SK-N-SH (cell line): ENCODE data around the gene TNFSF15. TPM values are rescaled to one million over a fixed set of nuclear protein-coding genes. Genes with fewer than 3 reads are reported as not detected.

ENCODE experiments used
- CTCF ChIA-PET: fragments of 300-600, 350-600 bp; formaldehyde crosslinking; extraction: SDS; loops from one replicate; lab custom pipeline; 2021; lab: Yijun Ruan, JAX
- POLR2A ChIA-PET: fragments of 350-600 bp; sonication (Branson Sonifier 250); formaldehyde crosslinking; extraction: SDS; loops from one replicate; lab custom pipeline; 2020; ENCODE audit warnings: antibody characterized with exemption, inconsistent platforms; lab: Yijun Ruan, JAX
- DNase-seq: peaks from one replicate; pipeline ENCODE4 v3.0.0; 2012
- H2AFZ ChIP-seq: fragments of 200-600 bp; sonication (generic); 2 replicates; pipeline ENCODE4 v1.8.1; 2016; ENCODE audit warnings: antibody characterized with exemption, mild to moderate bottlenecking, low read depth
- H3F3A ChIP-seq: fragments of 200-600 bp; sonication (generic); replicated peaks from 2 replicates; pipeline ENCODE3; 2016; ENCODE audit warnings: antibody characterized with exemption, mild to moderate bottlenecking; ENCODE audit not compliant: insufficient read depth
- H3K27ac ChIP-seq, 2 experiments: fragments of 200-500 bp in 1 of 2; fragments of 200-600 bp in 1 of 2; sonication (Bioruptor generic) in 1 of 2; sonication (generic), shearing (Covaris generic) in 1 of 2; 2 replicates each; pipeline versions ENCODE4 v1.5.1 to v1.6.1; 2014 to 2016; ENCODE audit warnings: low read depth in 2 of 2, inconsistent platforms in 1 of 2, low read length in 1 of 2, mild to moderate bottlenecking in 1 of 2, mixed read lengths in 1 of 2
- H3K27me3 ChIP-seq: fragments of 200-600 bp; sonication (generic), shearing (Covaris generic); 2 replicates; pipeline ENCODE4 v1.6.1; 2016; ENCODE audit warnings: mixed run types; ENCODE audit not compliant: insufficient read depth
- H3K36me3 ChIP-seq, 2 experiments: fragments of 200-500 bp in 1 of 2; fragments of 200-600 bp in 1 of 2; sonication (Bioruptor generic) in 1 of 2; sonication (generic) in 1 of 2; replicated peaks in 1 of 2; 2 replicates each; pipeline versions ENCODE3 to v1.5.1; 2014 to 2016; ENCODE audit warnings: low read length in 1 of 2, mild to moderate bottlenecking in 1 of 2; ENCODE audit not compliant: insufficient read depth in 2 of 2, control insufficient read depth in 1 of 2
- H3K4me1 ChIP-seq, 2 experiments: fragments of 200-500 bp in 1 of 2; fragments of 200-600 bp in 1 of 2; sonication (Bioruptor generic) in 1 of 2; sonication (generic), shearing (Covaris generic) in 1 of 2; 2 replicates each; pipeline versions ENCODE4 v1.5.1 to v1.6.1; 2014 to 2016; ENCODE audit warnings: low read depth in 1 of 2, low read length in 1 of 2, mixed run types in 1 of 2; ENCODE audit not compliant: insufficient read depth in 2 of 2, control insufficient read depth in 1 of 2
- H3K4me2 ChIP-seq: fragments of 200-600 bp; sonication (generic), shearing (Covaris generic); 2 replicates; pipeline ENCODE4 v1.6.1; 2017; ENCODE audit warnings: mixed run types
- H3K4me3 ChIP-seq, 2 experiments: fragments of 200-500 bp in 1 of 2; fragments of 200-600 bp in 1 of 2; sonication (Bioruptor generic) in 1 of 2; sonication (generic), shearing (Covaris generic) in 1 of 2; 2 replicates each; pipeline versions ENCODE4 v1.5.1 to v1.8.1; 2014 to 2016; ENCODE audit warnings: low read depth in 2 of 2, inconsistent platforms in 1 of 2, low read length in 1 of 2, mild to moderate bottlenecking in 1 of 2, mixed read lengths in 1 of 2, moderate library complexity in 1 of 2
- H3K79me2 ChIP-seq: fragments of 200-600 bp; sonication (generic); 2 replicates; pipeline ENCODE4 v1.8.1; 2017; ENCODE audit warnings: mild to moderate bottlenecking; ENCODE audit not compliant: insufficient read depth
- H3K9ac ChIP-seq: fragments of 200-600 bp; sonication (generic); 2 replicates; pipeline ENCODE4 v1.6.1; 2017; ENCODE audit warnings: mixed run types
- H3K9me2 ChIP-seq: fragments of 200-600 bp; sonication (generic); 2 replicates; pipeline ENCODE4 v1.6.1; 2017; ENCODE audit warnings: mixed run types
- H3K9me3 ChIP-seq: fragments of 200-600 bp; sonication (generic); 2 replicates; pipeline ENCODE4 v1.6.1; 2017; ENCODE audit warnings: mixed run types, mild to moderate bottlenecking, moderate library complexity
- H4K20me1 ChIP-seq: fragments of 200-600 bp; sonication (generic); 2 replicates; pipeline ENCODE4 v1.6.1; 2017; ENCODE audit warnings: mild to moderate bottlenecking, mixed run types; ENCODE audit not compliant: insufficient read depth
- ELF1 ChIP-seq: IDR thresholded peaks from 2 replicates; pipeline ENCODE4 v1.4.0; 2012
- EP300 ChIP-seq, 2 experiments: IDR thresholded peaks; 2 replicates each; pipeline versions ENCODE4 v1.4.0 to v1.6.1; 2012; ENCODE audit warnings: borderline replicate concordance in 1 of 2, low read depth in 1 of 2, low read length in 1 of 2
- FOXJ3 ChIP-seq: sonication (generic); formaldehyde crosslinking; IDR thresholded peaks from 2 replicates; pipeline ENCODE4 v1.5.1; 2020; ENCODE audit warnings: mild to moderate bottlenecking, missing genetic modification reagents
- FOXM1 ChIP-seq: IDR thresholded peaks from 2 replicates; pipeline ENCODE4 v1.4.0; 2012; ENCODE audit warnings: low read depth, mild to moderate bottlenecking
- IRF3 ChIP-seq: fragments of 150-350 bp; IDR thresholded peaks from 2 replicates; pipeline ENCODE4 v1.6.1; 2016; ENCODE audit warnings: mild to moderate bottlenecking, low read depth, low read length
- MAX ChIP-seq: IDR thresholded peaks from 2 replicates; pipeline ENCODE4 v1.4.0; 2012; ENCODE audit warnings: low read depth
- MEF2A ChIP-seq: IDR thresholded peaks from 2 replicates; pipeline ENCODE4 v1.4.0; 2012; ENCODE audit warnings: low read depth, borderline replicate concordance
- MXI1 ChIP-seq: IDR thresholded peaks from 2 replicates; pipeline ENCODE4 v1.6.1; 2012; ENCODE audit warnings: mild to moderate bottlenecking, low read depth, low read length, improper control_type of control experiment
- NFIC ChIP-seq: IDR thresholded peaks from 2 replicates; pipeline ENCODE4 v1.4.0; 2012; ENCODE audit warnings: borderline replicate concordance
- POLR2AphosphoS5 ChIP-seq: IDR thresholded peaks from 2 replicates; pipeline ENCODE4 v1.6.1; 2012; ENCODE audit warnings: low read depth, low read length
- RAD21 ChIP-seq: IDR thresholded peaks from 2 replicates; pipeline ENCODE4 v1.6.1; 2012; ENCODE audit warnings: mild to moderate bottlenecking, low read length
- RCOR1 ChIP-seq: fragments of 150-350 bp; IDR thresholded peaks from 2 replicates; pipeline ENCODE4 v1.6.1; 2017; ENCODE audit warnings: antibody characterized with exemption, low read length
- REST ChIP-seq: IDR thresholded peaks from 2 replicates; pipeline ENCODE4 v1.6.1; 2012; ENCODE audit warnings: mild to moderate bottlenecking, low read depth, low read length, moderate library complexity
- RFX5 ChIP-seq: IDR thresholded peaks from 2 replicates; pipeline ENCODE4 v1.6.1; 2012; ENCODE audit warnings: mild to moderate bottlenecking, improper control_type of control experiment, low read length
- RXRA ChIP-seq: IDR thresholded peaks from 2 replicates; pipeline ENCODE4 v1.4.0; 2012; ENCODE audit warnings: low read depth, mild to moderate bottlenecking, borderline replicate concordance
- SIN3A ChIP-seq: IDR thresholded peaks from 2 replicates; pipeline ENCODE4 v1.6.1; 2012; ENCODE audit warnings: low read depth, mild to moderate bottlenecking, low read length, moderate library complexity, borderline replicate concordance
- USF1 ChIP-seq: IDR thresholded peaks from 2 replicates; pipeline ENCODE4 v1.4.0; 2012; ENCODE audit warnings: low read depth, borderline replicate concordance
- YY1 ChIP-seq: IDR thresholded peaks from 2 replicates; pipeline ENCODE4 v1.4.0; 2012; ENCODE audit warnings: low read depth, mild to moderate bottlenecking
- WGBS: methylation state at CpG from one replicate; pipeline ENCODE4 v1.1.6; 2017; ENCODE audit warnings: low lambda C conversion rate; 5-methylcytosine and 5-hydroxymethylcytosine counted together
- polyA plus RNA-seq, 3 experiments: library from polyadenylated mRNA; depleted of rRNA; stranded (reverse); fragments of >200 nt; gene quantifications; 2 replicates each; pipeline ENCODE4 v1.2.3, GENCODE V29; 2012
- TF ChIP-seq, protein P1 (sequence below): fragments of 200-600 bp; sonication (generic); IDR thresholded peaks from 2 replicates; pipeline ENCODE4 v1.6.1; 2017; ENCODE audit warnings: antibody characterized with exemption, mild to moderate bottlenecking, moderate library complexity
- TF ChIP-seq, protein P2 (sequence below): IDR thresholded peaks from 2 replicates; pipeline ENCODE4; 2012

Gene TNFSF15
- polyA plus RNA-seq, 1 of the 3 experiments (the other 2 are of a cell fraction): 0.64 TPM

DNA sequence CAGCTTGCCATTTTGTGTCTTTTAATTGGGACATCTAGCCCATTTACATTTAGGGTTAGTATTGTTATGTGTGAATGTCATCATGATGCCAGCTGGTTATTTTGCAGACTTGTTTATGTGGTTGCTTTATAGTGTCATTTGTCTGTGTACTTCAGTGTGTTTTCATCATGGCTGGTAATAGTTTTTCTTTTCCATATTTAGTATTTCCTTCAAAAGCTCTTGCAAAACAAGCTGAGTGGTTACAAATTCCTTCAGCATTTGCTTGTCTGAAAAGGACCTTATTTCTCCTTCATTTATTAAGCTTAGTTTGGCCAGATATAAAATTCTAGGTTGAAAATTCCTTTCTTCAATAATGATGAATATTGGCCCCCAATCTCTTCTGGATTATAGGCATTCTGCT is 28.5 kb upstream of the TNFSF15 start:
- H3F3A ChIP-seq: no peaks in the 10 kb centered on the region
- H4K20me1 ChIP-seq: no peaks in the 10 kb centered on the region
- no peaks in the 10 kb centered on the region for H3K79me2 ChIP-seq
- H3K4me3 ChIP-seq: no peak overlapping the region
- no peak overlapping the region for H3K4me2 ChIP-seq
- H3K36me3 ChIP-seq: no peaks in the 10 kb centered on the region
- no peak overlapping the region for H3K27ac ChIP-seq
- no peak for TF ChIP-seq EP300 (IDR thresholded peaks at IDR 0.05; ENCODE audit: borderline replicate concordance in 1 of 2, low read depth in 1 of 2, low read length in 1 of 2)
- no peak for TF ChIP-seq MAX
- TF ChIP-seq MXI1: no peak
- TF ChIP-seq, protein P1, sequence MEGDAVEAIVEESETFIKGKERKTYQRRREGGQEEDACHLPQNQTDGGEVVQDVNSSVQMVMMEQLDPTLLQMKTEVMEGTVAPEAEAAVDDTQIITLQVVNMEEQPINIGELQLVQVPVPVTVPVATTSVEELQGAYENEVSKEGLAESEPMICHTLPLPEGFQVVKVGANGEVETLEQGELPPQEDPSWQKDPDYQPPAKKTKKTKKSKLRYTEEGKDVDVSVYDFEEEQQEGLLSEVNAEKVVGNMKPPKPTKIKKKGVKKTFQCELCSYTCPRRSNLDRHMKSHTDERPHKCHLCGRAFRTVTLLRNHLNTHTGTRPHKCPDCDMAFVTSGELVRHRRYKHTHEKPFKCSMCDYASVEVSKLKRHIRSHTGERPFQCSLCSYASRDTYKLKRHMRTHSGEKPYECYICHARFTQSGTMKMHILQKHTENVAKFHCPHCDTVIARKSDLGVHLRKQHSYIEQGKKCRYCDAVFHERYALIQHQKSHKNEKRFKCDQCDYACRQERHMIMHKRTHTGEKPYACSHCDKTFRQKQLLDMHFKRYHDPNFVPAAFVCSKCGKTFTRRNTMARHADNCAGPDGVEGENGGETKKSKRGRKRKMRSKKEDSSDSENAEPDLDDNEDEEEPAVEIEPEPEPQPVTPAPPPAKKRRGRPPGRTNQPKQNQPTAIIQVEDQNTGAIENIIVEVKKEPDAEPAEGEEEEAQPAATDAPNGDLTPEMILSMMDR: no peak
- TF ChIP-seq, protein P2, sequence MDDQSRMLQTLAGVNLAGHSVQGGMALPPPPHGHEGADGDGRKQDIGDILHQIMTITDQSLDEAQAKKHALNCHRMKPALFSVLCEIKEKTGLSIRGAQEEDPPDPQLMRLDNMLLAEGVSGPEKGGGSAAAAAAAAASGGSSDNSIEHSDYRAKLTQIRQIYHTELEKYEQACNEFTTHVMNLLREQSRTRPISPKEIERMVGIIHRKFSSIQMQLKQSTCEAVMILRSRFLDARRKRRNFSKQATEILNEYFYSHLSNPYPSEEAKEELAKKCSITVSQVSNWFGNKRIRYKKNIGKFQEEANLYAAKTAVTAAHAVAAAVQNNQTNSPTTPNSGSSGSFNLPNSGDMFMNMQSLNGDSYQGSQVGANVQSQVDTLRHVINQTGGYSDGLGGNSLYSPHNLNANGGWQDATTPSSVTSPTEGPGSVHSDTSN: no peak
- TF ChIP-seq YY1: no peak
- no peak for TF ChIP-seq ELF1
- no peak for TF ChIP-seq POLR2AphosphoS5
- no peak for TF ChIP-seq NFIC
- TF ChIP-seq MEF2A: no peak
- TF ChIP-seq RFX5: no peak
- TF ChIP-seq FOXJ3 (CRISPR knock-in tag): no peak
- TF ChIP-seq FOXM1: no peak
- no peak for TF ChIP-seq RAD21
- TF ChIP-seq RCOR1: no peak
- TF ChIP-seq USF1: no peak
- no peak for TF ChIP-seq SIN3A
- H3K9me2 ChIP-seq: no peaks in the 10 kb centered on the region
- no peaks in the 10 kb centered on the region for H3K27me3 ChIP-seq
- DNase-seq: no peak
- CTCF ChIA-PET: no interaction called here
- POLR2A ChIA-PET: no interaction called here
- H2AFZ ChIP-seq: no peak overlapping the region
- no peak overlapping the region for H3K9ac ChIP-seq
- H3K9me3 ChIP-seq: no peaks in the 10 kb centered on the region
- H3K4me1 ChIP-seq: no peaks in the 10 kb centered on the region; a peak in 1 of 4 replicates

- no peaks in the 10 kb centered on the region; a peak in 1 of 4 replicates for H3K4me1 ChIP-seq
- H3K27me3 ChIP-seq: no peaks in the 10 kb centered on the region
- H3K9me2 ChIP-seq: no peaks in the 10 kb centered on the region
- peak; percentile 16 for DNase-seq
- no peaks in the 10 kb centered on the region for H3F3A ChIP-seq
- H3K4me3 ChIP-seq: no peak overlapping the region
- WGBS: 42% methylated on average over 1 of the region's 1 CpG
- ChIA-PET POLR2A (no interaction called here), CTCF (no interaction called here)
- no peak overlapping the region for H3K27ac ChIP-seq
- no peak overlapping the region for H2AFZ ChIP-seq
- no peak overlapping the region for H3K9ac ChIP-seq
- no peaks in the 10 kb centered on the region for H4K20me1 ChIP-seq
- H3K9me3 ChIP-seq: no peaks in the 10 kb centered on the region
- no peak overlapping the region for H3K4me2 ChIP-seq
- no peaks in the 10 kb centered on the region for H3K79me2 ChIP-seq
- H3K36me3 ChIP-seq: no peaks in the 10 kb centered on the region
- TF ChIP-seq RFX5: no peak
- TF ChIP-seq IRF3: no peak
- no peak for TF ChIP-seq USF1
- no peak for TF ChIP-seq ELF1
- TF ChIP-seq YY1: no peak
- no peak for TF ChIP-seq POLR2AphosphoS5
- TF ChIP-seq RXRA: no peak
- TF ChIP-seq REST: no peak
Observed at GRCh38 chr9:114830546-114830945, 24.7 kb upstream of the TNFSF15 start.
